Measurements from ENCODE around the gene PLA1A.
A peak's percentile ranks its signal among the peaks of the same experiment; 100 is the strongest.

Gene PLA1A

GRCh38 chr3:119597548-119598288 lies at the start of gene PLA1A:
PLA1A (plus strand) TSS chr3:119597885; CDS start chr3:119597914, 29 bp downstream.
- Histone ChIP-seq H3K4me1 (ENCODE audit: insufficient read depth, low read length, severe bottlenecking) (no peaks in the 10 kb centered on the region), H3K27ac (ENCODE audit: low read depth, low read length, poor library complexity, severe bottlenecking) (no peak within 1 kb of the TSS), H3K9me3 (ENCODE audit: low read length) (no peaks in the 10 kb centered on the region), H4K20me1 (ENCODE audit: insufficient read depth, low read length) (no peaks in the 10 kb centered on the region), H3K4me2 (ENCODE audit: low read length) (no peak within 1 kb of the TSS), H3K79me2 (ENCODE audit: insufficient read depth, low read length) (no peaks in the 10 kb centered on the region), H3K9ac (ENCODE audit: low read length) (no peak within 1 kb of the TSS), H3F3A (ENCODE audit: insufficient read depth, low read length) (no peaks in the 10 kb centered on the region), H3K4me3 (ENCODE audit: low read depth, low read length, poor library complexity, severe bottlenecking) (no peak within 1 kb of the TSS), H2AFZ (ENCODE audit: low read length) (no peak within 1 kb of the TSS), H3K36me3 (ENCODE audit: insufficient read depth, low read length) (no peaks in the 10 kb centered on the region), H3K27me3 (ENCODE audit: insufficient read depth, low read length) (no peaks in the 10 kb centered on the region), H3K9me2 (ENCODE audit: low read depth, low read length) (no peaks in the 10 kb centered on the region)
- no peak for TF ChIP-seq EZH2 (IDR thresholded peaks at IDR 0.05; ENCODE audit: borderline replicate concordance, low read length)
- TF ChIP-seq, protein P1, sequence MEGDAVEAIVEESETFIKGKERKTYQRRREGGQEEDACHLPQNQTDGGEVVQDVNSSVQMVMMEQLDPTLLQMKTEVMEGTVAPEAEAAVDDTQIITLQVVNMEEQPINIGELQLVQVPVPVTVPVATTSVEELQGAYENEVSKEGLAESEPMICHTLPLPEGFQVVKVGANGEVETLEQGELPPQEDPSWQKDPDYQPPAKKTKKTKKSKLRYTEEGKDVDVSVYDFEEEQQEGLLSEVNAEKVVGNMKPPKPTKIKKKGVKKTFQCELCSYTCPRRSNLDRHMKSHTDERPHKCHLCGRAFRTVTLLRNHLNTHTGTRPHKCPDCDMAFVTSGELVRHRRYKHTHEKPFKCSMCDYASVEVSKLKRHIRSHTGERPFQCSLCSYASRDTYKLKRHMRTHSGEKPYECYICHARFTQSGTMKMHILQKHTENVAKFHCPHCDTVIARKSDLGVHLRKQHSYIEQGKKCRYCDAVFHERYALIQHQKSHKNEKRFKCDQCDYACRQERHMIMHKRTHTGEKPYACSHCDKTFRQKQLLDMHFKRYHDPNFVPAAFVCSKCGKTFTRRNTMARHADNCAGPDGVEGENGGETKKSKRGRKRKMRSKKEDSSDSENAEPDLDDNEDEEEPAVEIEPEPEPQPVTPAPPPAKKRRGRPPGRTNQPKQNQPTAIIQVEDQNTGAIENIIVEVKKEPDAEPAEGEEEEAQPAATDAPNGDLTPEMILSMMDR (IDR thresholded peaks at IDR 0.05; ENCODE audit: low read length), result no peak

GRCh38 chr3:119548341-119548740 lies 49.3 kb upstream of the PLA1A start:
- no peaks in the 10 kb centered on the region for H3K9me2 ChIP-seq (ENCODE audit: low read depth, low read length)
- H3K9ac ChIP-seq (ENCODE audit: low read length), result no peak overlapping the region
- H3K36me3 ChIP-seq (ENCODE audit: insufficient read depth, low read length), result no peaks in the 10 kb centered on the region
- H3F3A ChIP-seq (ENCODE audit: insufficient read depth, low read length), result no peaks in the 10 kb centered on the region
- H3K4me1 ChIP-seq (ENCODE audit: insufficient read depth, low read length, severe bottlenecking), result peaks cover 14% of the 10 kb centered on the region
- H2AFZ ChIP-seq (ENCODE audit: low read length), result no peak overlapping the region
- no peaks in the 10 kb centered on the region for H4K20me1 ChIP-seq (ENCODE audit: insufficient read depth, low read length)
- TF ChIP-seq, protein P1 (IDR thresholded peaks at IDR 0.05; ENCODE audit: low read length), result no peak
- no peak for TF ChIP-seq EZH2 (IDR thresholded peaks at IDR 0.05; ENCODE audit: borderline replicate concordance, low read length)
- H3K4me3 ChIP-seq (ENCODE audit: low read depth, low read length, poor library complexity, severe bottlenecking), result no peak overlapping the region
- no peak overlapping the region for H3K27ac ChIP-seq (ENCODE audit: low read depth, low read length, poor library complexity, severe bottlenecking)
- no peak overlapping the region for H3K4me2 ChIP-seq (ENCODE audit: low read length)
- H3K79me2 ChIP-seq (ENCODE audit: insufficient read depth, low read length), result no peaks in the 10 kb centered on the region
- H3K9me3 ChIP-seq (ENCODE audit: low read length), result no peaks in the 10 kb centered on the region
- no peaks in the 10 kb centered on the region for H3K27me3 ChIP-seq (ENCODE audit: insufficient read depth, low read length)

GRCh38 chr3:119550192-119550910 lies 47.3 kb upstream of the PLA1A start:
- TF ChIP-seq EZH2 (IDR thresholded peaks at IDR 0.05; ENCODE audit: borderline replicate concordance, low read length), result no peak
- TF ChIP-seq, protein P1 (IDR thresholded peaks at IDR 0.05; ENCODE audit: low read length), result no peak; the same call in 1 of the 2 replicates
- Histone ChIP-seq H3K4me2 (ENCODE audit: low read length) (no peak overlapping the region; the same call in 1 of the 2 replicates), H3K9me3 (ENCODE audit: low read length) (no peaks in the 10 kb centered on the region), H2AFZ (ENCODE audit: low read length) (no peak overlapping the region), H3K27ac (ENCODE audit: low read depth, low read length, poor library complexity, severe bottlenecking) (peak overlapping the region; percentile 16), H3K79me2 (ENCODE audit: insufficient read depth, low read length) (no peaks in the 10 kb centered on the region), H4K20me1 (ENCODE audit: insufficient read depth, low read length) (no peaks in the 10 kb centered on the region), H3K36me3 (ENCODE audit: insufficient read depth, low read length) (no peaks in the 10 kb centered on the region), H3K9ac (ENCODE audit: low read length) (no peak overlapping the region), H3K9me2 (ENCODE audit: low read depth, low read length) (no peaks in the 10 kb centered on the region), H3K27me3 (ENCODE audit: insufficient read depth, low read length) (no peaks in the 10 kb centered on the region), H3K4me1 (ENCODE audit: insufficient read depth, low read length, severe bottlenecking) (peaks cover 17% of the 10 kb centered on the region), H3F3A (ENCODE audit: insufficient read depth, low read length) (no peaks in the 10 kb centered on the region), H3K4me3 (ENCODE audit: low read depth, low read length, poor library complexity, severe bottlenecking) (no peak overlapping the region)
